GM08714 (cell line): ENCODE results near the gene FAAH2.
A peak's percentile ranks its signal among the peaks of the same experiment; 100 is the strongest.
"Not testable (repeated sequence)": the region's sequence is repeated elsewhere in the genome, so short reads cannot be mapped to it uniquely, and the experiment has no call there.

Experiments used
- H3K4me3 ChIP-seq: fragments of 200-500 bp; sonication (Bioruptor generic); 2 replicates; pipeline ENCODE4 v1.5.1; 2014; ENCODE audit warnings: mild to moderate bottlenecking, low read length, inconsistent platforms
- ZNF274 ChIP-seq: IDR thresholded peaks from 2 replicates; pipeline ENCODE4 v1.6.1; 2012; ENCODE audit warnings: mild to moderate bottlenecking, low read depth, low read length

FAAH2 gene, protein sequence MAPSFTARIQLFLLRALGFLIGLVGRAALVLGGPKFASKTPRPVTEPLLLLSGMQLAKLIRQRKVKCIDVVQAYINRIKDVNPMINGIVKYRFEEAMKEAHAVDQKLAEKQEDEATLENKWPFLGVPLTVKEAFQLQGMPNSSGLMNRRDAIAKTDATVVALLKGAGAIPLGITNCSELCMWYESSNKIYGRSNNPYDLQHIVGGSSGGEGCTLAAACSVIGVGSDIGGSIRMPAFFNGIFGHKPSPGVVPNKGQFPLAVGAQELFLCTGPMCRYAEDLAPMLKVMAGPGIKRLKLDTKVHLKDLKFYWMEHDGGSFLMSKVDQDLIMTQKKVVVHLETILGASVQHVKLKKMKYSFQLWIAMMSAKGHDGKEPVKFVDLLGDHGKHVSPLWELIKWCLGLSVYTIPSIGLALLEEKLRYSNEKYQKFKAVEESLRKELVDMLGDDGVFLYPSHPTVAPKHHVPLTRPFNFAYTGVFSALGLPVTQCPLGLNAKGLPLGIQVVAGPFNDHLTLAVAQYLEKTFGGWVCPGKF

DNA sequence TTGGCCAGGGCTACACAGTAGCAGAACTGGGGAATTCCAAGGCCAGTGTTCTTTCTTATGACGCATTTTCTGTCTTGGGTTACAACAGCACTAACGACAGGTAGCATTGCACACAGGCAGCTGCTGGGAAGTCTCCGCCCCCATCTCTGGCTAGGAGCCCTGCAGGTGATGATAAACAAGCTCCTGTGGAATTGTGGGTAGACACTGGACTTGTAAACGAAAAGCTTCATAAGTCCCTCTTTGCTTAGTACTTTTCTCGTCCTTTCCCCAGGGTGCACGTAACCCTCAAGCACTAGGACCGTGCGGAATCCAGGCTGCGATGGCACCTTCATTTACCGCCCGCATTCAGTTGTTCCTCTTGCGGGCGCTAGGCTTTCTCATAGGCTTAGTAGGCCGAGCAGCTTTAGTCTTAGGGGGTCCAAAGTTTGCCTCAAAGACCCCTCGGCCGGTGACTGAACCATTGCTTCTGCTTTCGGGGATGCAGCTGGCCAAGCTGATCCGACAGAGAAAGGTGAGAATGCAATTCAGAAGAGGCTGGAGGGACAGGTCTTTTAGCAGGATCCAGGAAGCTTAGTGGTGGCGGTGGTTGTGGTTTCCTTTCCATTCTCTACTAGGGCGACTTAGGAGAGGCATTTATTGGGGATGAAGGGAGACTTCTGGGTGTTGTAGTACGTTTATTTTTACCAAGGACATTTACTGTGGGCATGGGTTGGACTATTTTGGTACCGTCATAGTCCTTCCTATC lies at the start of gene FAAH2:
FAAH2 (plus strand) TSS at position 200 of the 745 bp plus-strand sequence; CDS start at position 320, 120 bp downstream.
- H3K4me3 ChIP-seq: peak within 1 kb of the TSS; percentile 41
- no peak for TF ChIP-seq ZNF274

DNA sequence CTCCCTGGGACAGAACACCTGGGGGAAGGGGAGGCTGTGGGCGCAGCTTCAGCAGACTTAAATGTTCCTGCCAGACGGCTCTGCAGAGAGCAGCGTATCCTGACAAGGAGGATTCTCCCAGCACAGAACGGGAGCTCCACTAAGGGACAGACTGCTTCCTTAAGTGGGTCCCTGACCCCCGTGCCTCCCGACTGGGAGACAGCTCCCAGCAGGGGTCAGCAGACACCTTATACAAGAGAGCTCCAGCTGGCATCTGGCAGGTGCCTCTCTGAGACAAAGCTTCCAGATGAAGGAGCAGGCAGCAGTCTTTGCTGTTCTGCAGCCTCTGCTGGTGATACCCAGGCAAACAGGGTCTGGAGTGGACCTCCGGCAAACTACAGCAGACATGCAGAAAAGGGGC lies 44.5 kb upstream of the FAAH2 start:
- no peak for TF ChIP-seq ZNF274
- H3K4me3 ChIP-seq: no peak overlapping the region

DNA sequence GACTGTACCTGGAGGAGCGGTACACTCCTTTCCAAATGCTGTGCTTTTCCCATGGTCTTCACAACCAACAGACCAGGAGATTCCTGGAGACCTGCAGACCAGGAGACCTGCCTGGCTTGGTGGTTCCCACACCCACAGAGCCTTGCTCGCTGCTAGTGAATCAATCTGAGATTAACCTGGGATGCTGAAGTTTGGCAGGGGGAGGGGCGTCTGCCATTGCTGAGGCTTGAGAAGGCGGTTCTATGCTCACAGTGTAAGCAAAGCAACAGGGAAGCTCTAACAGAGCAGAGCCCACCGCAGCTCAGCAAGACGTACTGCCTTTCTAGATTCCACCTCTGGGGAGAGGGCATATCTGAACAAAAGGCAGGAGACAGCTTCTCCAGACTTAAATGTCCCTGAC lies 34.5 kb upstream of the FAAH2 start:
- TF ChIP-seq ZNF274: no peak
- no peak overlapping the region for H3K4me3 ChIP-seq

DNA sequence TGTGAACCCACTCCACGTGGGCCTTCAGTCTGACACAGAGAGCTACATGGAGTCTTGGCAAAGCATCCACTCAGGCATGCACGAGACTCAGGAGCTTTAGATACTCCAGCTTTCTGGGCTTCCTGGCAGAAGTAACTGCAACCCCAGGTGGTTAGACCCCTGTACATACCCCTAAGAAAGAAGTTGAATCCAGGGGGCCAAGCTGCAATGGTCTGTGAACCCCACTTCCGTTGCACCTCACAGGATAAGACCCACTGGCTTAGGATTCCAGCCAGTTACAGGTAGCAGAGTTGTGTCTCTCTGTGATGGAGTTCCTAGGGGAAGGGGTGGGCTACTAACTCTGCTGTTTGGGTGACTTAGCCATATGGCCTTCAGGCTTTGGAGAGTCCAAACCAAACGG lies 21.4 kb upstream of the FAAH2 start:
- TF ChIP-seq ZNF274: no peak
- no peak overlapping the region for H3K4me3 ChIP-seq

DNA sequence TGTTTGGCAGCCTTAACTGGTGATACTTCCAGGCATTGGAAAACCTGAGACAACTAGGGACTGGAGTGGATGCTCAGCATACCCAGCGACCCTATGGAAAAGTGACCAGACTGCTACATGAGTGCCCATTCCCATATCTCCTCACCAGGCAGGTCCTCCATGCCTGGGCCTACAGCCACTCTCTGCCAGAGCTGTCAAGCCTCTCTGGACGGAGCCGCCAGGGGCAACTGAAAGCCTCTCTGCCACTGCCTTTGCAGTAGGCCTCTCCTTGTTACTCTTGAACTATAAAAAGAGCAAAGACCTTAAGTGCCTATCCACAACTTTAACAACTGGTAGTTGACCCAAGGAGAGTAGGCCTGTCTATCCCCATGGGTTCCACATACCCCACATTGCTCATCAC lies 20.2 kb upstream of the FAAH2 start:
- no peak overlapping the region for H3K4me3 ChIP-seq
- TF ChIP-seq ZNF274: no peak

DNA sequence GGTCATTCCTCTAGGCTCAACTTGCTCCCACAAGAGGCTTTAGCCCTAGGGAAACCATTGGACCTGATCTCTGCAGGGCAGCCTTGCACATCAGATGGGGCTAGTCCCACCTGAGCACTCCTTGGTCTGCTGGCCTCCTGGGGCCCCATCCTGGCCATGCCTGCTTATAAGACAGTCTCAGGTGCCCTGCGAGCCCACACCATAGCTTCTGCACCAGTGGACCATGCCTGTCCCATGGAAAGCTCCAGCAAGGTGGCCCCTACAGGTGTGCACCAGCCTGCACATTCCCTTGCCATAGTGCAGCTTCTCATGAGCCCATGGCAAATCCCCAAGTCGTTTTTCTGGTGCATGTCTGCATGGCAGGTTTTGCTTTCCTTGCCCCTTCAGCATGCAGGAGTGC lies 19.6 kb upstream of the FAAH2 start:
- TF ChIP-seq ZNF274: no peak
- no peak overlapping the region for H3K4me3 ChIP-seq

DNA sequence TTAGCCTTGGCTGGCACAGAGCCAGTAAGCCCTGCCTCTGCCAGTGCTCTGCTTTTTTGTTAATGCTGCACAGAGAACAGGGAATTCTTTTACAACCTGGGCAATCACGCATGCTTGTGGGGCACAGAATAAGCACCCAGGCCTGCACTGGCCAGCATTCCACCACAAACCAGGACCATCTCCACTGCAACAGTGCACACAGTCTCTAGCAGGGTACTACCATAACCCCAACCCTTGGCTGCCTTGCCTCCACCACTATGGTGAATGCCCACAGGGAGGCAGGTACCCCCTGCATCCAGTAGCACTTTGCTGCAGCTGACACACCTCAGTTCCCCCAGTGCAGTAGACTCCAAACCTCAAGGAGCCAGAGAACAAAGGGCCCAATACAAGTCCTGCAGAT lies 19.2 kb upstream of the FAAH2 start:
- TF ChIP-seq ZNF274: no peak
- no peak overlapping the region for H3K4me3 ChIP-seq

DNA sequence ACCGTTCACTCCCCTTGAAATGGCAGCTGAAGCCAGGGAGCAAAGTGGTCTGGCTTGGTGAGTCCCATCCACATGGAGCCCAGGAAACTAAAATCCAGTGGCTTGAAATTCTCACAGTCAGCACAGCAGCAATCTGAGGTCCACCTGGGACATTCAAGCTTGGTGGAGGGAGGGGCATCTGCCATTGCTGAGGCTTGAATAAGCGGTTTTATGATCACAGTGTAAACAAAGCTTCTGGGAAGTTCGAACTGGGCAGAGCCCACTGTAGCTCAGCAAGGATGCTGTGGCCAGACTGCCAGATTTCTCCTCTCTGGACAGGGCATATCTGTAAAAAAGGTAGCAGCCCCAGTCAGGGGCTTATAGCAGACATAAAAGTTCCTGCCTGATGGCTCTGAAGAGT lies 15.5 kb upstream of the FAAH2 start:
- H3K4me3 ChIP-seq: no peak overlapping the region
- TF ChIP-seq ZNF274: no peak

DNA sequence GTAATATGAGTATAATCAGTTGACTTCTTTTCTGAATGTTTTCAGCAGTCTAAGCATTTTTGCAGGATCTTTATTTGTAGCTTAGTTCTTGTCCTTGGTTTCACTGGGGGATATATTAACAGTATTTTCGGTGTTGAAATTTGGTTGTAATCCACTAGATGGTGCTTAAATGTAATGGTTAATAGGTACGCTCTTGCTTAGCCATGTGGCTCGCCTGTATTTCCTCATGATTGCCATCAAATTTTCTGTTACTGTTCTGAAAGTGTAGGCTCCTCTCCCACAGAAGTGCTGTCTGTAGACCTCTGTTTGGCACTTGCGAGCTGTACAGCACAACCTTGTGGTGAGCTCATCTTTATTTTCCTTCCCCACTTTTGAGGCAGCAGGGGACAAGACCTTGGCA lies 3.9 kb upstream of the FAAH2 start:
- TF ChIP-seq ZNF274: no peak
- H3K4me3 ChIP-seq: no peak overlapping the region

DNA sequence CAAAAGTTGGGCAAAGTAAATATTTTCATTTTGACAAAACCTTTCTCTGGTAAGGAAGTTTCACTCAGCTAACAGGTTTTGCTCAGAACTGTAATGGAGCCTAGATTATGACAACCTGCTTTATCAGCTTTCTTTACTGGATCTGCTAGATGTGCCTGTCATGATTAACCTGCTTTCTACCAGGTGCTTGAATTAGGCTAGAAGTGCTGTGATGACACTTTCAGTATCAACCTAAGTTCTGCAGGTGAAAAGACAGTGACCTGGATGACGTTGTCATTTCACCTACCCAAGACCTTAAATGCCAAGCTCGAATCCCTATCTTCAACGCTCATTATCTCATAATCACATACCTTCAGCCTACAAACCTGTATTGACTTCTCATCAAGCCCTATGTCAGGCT lies 1.5 kb upstream of the FAAH2 start:
- H3K4me3 ChIP-seq: no peak overlapping the region
- no peak for TF ChIP-seq ZNF274

DNA sequence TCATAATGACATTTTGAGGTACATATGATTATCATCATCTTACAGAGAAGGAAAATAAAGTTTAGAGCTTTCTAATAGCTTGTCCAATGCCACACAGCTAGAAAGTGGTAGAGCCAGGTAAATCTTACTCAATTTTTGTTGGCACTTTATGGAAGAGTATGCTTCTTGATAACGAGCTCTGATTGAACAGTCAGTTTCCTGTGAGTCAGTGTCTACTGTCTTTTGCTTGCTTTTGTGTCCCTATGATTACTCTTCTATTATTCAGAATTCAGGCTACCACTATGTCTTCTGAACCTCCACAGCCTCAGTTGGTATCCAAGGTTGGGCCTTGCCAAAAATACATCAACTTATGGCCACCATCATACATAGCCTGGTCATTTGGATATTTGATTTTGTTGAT lies 2.6 kb downstream of the FAAH2 start:
- no peak for TF ChIP-seq ZNF274
- no peak overlapping the region for H3K4me3 ChIP-seq

DNA sequence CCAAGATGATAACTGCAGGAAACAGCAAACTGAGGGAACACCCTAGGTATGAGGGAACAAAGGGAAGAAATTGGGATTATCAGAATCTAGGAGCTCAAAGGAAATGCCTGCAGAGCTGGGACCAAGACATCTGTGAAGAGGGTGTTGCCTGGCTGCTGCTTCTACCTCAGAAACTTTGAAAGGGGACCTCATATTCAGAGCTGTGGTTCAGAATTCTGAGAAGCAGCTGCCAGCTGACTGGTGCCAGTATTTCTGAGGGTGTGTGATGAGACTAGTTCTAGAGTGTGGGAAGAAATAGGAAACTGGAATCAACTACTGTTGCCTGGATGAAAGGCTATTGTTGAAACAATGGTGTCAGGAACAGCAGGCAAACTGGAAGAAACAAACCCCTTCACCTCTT lies 8.5 kb downstream of the FAAH2 start:
- TF ChIP-seq ZNF274: no peak
- no peak overlapping the region for H3K4me3 ChIP-seq

DNA sequence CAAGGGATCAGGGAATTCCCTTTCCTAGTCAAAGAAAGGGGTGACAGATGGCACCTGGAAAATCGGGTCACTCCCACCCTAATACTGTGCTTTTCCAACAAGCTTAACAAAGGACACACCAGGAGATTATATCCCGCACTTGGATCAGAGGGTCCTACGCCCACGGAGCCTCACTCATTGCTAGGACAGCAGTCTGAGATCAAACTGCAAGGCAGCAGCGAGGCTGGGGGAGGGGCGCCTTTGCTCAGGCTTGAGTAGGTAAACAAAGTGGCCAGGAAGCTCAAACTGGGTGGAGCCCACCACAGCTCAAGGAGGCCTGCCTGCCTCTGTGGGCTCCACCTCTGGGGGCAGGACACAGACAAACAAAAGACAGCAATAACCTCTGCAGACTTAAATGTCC lies 9.2 kb downstream of the FAAH2 start:
- not testable (repeated sequence) for H3K4me3 ChIP-seq

DNA sequence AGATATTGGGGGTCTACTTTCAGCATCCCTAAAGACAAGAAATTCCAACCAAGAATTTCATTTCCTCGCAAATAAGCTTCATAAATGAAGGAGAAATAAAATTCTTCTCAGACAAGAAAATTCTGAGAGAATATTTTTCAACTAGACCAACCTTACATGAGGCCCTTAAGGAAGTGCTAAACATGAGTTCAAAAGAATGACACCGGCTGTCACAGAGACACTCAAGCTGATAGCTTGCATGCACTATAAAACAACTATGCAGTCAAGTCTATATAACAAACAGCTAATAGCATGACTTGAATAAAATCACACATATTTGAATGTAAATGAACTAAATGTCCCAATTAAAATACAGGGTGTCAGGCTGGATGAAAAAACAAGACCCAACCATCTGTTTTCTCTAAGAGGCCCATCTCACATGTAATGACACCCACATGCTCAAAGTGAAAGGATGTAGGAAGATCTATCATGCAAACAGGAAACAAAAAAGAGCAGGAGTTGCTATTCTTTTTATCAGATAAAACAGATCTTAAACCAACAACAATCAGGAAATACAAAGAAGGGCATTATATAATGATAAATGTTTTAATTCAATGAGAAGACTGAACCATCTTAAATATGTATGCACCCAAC lies 27.2 kb downstream of the FAAH2 start:
- TF ChIP-seq ZNF274: no peak
- no peak overlapping the region for H3K4me3 ChIP-seq

DNA sequence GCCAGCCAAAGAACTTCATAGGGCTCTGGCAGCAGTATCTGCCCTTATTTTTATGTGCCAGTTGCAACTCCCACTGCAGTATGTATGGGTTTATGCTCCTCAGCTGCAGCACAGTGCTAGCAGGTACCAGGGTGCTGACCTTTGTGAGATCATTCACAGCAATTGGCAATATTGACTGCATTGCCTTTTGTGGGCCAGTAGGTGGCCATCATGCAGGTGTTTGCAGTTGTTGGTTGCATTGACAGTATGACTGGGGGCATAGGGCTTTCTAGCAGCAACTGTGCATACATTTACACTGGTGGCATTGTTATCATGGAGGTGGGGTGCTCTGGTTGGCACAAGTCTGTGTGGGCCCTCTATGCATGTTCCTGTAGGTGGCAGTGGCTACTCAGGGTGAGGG lies 42.5 kb downstream of the FAAH2 start:
- no peak overlapping the region for H3K4me3 ChIP-seq
- no peak for TF ChIP-seq ZNF274

DNA sequence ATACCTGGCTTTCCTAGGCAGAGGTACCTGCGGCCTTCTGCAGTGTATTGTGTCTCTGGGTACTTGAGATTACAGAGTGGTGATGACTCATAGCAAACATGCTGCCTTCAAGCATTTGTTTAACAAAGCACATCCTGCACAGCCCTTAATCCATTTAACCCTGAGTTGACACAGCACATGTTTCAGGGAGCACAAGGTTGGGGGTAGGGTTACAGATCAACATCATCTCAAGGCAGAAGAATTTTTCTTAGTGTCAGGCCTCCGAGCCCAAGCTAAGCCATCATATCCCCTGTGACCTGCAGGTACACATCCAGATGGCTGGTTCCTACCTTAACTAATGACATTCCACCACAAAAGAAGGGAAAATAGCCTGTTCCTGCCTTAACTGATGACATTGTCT lies 49.3 kb downstream of the FAAH2 start:
- H3K4me3 ChIP-seq: not testable (repeated sequence)
